Subcutaneous abdominal adipose tissue (tissue), 5 donors: ENCODE data around the gene VCL.
"Not testable (repeated sequence)": the region's sequence is repeated elsewhere in the genome, so short reads cannot be mapped to it uniquely, and the experiment has no call there.

Source experiments
- H3K27ac ChIP-seq: one replicate; pipeline ENCODE4 v1.7.0; 2013; ENCODE audit warnings: low read depth, mild to moderate bottlenecking, inconsistent platforms, low read length, moderate library complexity
- H3K27me3 ChIP-seq, 5 donors: one replicate each; pipeline ENCODE4 v1.7.0; 2013; ENCODE audit warnings: low read length in 5 of 5, inconsistent platforms in 1 of 5; ENCODE audit not compliant: control insufficient read depth in 5 of 5, insufficient read depth in 4 of 5
- H3K36me3 ChIP-seq, 5 donors: one replicate each; pipeline ENCODE4 v1.7.0; 2013; ENCODE audit warnings: low read length in 5 of 5; ENCODE audit not compliant: control insufficient read depth in 5 of 5, insufficient read depth in 5 of 5
- H3K4me1 ChIP-seq, 5 donors: one replicate each; pipeline ENCODE4 v1.7.0; 2013; ENCODE audit warnings: low read length in 5 of 5, mild to moderate bottlenecking in 3 of 5, moderate library complexity in 1 of 5; ENCODE audit not compliant: control insufficient read depth in 5 of 5, insufficient read depth in 5 of 5
- H3K4me3 ChIP-seq, 5 donors: one replicate each; pipeline ENCODE4 v1.7.0; 2013; ENCODE audit warnings: low read length in 5 of 5, low read depth in 1 of 5
- H3K9ac ChIP-seq, 5 donors: one replicate each; pipeline ENCODE4 v1.7.0; 2013; ENCODE audit warnings: low read length in 5 of 5, mild to moderate bottlenecking in 4 of 5, moderate library complexity in 3 of 5
- H3K9me3 ChIP-seq, 5 donors: one replicate each; pipeline ENCODE4 v1.7.0; 2013; ENCODE audit warnings: low read length in 5 of 5; ENCODE audit not compliant: control insufficient read depth in 5 of 5
- donor health status: healthy.
- donor health status: healthy.
- donor health status: healthy.
- donor health status: healthy.
- donor health status: healthy.

Gene VCL

DNA sequence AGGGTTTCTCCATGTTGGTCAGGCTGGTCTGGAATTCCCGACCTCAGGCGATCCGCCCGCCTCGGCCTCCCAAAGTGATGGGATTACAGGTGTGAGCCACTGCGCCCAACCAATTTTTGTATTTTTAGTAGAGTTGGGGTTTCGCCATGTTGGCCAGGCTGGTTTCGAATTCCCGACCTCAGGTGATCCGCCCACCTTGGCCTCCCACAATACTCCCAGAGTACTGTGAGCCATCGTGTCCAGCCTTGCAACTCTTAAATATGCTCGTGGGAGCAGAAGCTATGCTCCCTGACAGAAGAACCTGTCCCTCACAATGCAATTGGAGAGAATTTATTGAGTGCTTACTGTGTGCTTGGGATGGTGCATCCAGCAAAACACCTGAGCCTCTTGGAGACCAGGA, 34.4 kb upstream of the VCL start:
- peaks cover 7 to 47% (median 30%) of the 10 kb centered on the region in 5 donors for H3K4me1 ChIP-seq
- not testable (repeated sequence) for H3K9ac ChIP-seq, H3K9me3 ChIP-seq, H3K36me3 ChIP-seq, H3K27me3 ChIP-seq, H3K4me3 ChIP-seq, H3K27ac ChIP-seq

- Histone ChIP-seq H3K4me3 (no peak overlapping the region), H3K27ac (no peak overlapping the region)
Observed at GRCh38 chr10:73964743-73965142, 33.2 kb upstream of the VCL start.

GRCh38 chr10:73965267-73965889, 32.5 kb upstream of the VCL start:
- peak overlapping the region; percentile 91 for H3K27ac ChIP-seq
- not testable (repeated sequence) for H3K9me3 ChIP-seq, H3K36me3 ChIP-seq, H3K27me3 ChIP-seq
- peak overlapping the region; percentile 46 to 58 (median 50) for H3K4me3 ChIP-seq
- peak overlapping the region; percentile 8 to 84 (median 45) for H3K9ac ChIP-seq
- H3K4me1 ChIP-seq, result peaks cover 7 to 35% (median 28%) of the 10 kb centered on the region in 5 donors

More at GRCh38 chr10:73964743-73965142, 33.2 kb upstream of the VCL start:
- Histone ChIP-seq H3K4me1 (peaks cover 7 to 40% (median 28%) of the 10 kb centered on the region in 5 donors), H3K9ac (no peak overlapping the region), H3K9me3 (no peaks in the 10 kb centered on the region), H3K27me3 (no peaks in the 10 kb centered on the region), H3K36me3 (no peaks in the 10 kb centered on the region)

DNA sequence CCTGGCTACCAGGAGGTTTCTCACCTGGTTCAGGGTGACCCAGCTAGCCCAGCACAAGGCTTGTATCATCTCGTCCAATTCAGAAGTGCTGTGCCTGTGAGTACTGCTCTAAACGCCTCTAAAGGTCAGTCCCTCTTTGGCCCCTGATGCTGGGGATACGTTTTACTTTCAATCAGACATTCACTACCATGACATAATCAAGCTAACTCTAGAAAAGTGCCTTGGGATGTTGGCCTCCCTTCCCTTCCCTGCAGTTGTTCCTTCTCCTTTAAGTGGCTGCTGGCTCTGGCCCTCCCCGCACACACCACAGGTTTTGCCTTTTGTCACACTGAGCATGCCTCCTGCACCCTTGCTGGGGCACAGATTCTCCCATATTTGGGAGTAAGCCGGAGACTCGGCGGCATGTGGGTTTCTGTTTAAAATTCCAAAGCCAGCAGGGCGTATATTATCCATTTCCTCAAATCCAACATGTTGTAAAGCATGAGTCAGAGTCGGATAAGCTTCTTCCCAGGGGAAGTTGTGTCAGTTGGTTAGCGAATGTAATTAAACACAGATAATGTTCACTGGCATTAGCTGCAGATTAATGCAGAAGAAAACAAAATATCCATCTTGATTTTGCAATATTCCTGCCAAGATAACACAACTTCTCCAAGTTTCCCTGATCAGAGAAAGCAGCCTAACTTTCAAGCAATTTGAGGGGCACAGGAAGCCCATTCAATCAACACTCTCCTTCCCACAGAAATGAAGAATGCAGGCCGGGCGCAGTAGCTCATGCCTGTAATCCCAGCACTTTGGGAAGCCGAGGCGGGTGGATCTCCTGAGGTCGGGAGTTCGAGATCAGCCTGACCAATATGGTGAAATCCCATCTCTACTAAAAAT, 31.8 kb upstream of the VCL start:
- no peaks in the 10 kb centered on the region for H3K27me3 ChIP-seq
- peaks cover 7 to 35% (median 28%) of the 10 kb centered on the region in 5 donors for H3K4me1 ChIP-seq
- peak overlapping the region; percentile 91 for H3K27ac ChIP-seq
- peak overlapping the region; percentile 8 to 84 (median 45) for H3K9ac ChIP-seq
- no peaks in the 10 kb centered on the region for H3K9me3 ChIP-seq
- H3K36me3 ChIP-seq, result no peaks in the 10 kb centered on the region
- H3K4me3 ChIP-seq, result peak overlapping the region; percentile 46 to 58 (median 50)

DNA sequence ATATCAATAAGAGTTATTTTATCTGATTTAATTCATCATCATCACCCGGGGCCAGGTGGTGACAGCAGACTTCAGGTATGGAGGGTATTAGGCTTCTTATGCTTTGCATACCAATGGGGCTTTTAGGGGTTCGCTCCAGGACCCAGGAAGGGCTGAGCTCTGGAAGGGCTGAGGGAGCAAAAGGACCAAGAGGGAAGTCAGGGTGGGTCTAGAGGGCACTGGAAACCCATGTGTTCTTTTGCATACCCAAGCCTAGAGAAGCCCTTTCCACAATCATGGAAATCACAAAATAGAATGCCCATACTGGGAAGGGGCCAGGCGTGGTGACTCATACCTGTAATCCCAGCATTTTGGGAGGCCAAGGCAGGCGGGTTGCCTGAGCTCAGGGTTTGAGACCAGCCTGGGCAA, 30.9 kb upstream of the VCL start:
- H3K27ac ChIP-seq, result peak overlapping the region; percentile 91
- H3K27me3 ChIP-seq, result no peaks in the 10 kb centered on the region

GRCh38 chr10:73967544-73967943, 30.4 kb upstream of the VCL start:
- peak overlapping the region; percentile 91 for H3K27ac ChIP-seq
- no peaks in the 10 kb centered on the region for H3K36me3 ChIP-seq
- no peaks in the 10 kb centered on the region for H3K27me3 ChIP-seq
- H3K4me1 ChIP-seq, result peaks cover 7 to 35% (median 28%) of the 10 kb centered on the region in 5 donors
- no peak overlapping the region for H3K4me3 ChIP-seq
- H3K9me3 ChIP-seq, result no peaks in the 10 kb centered on the region
- no peak overlapping the region for H3K9ac ChIP-seq

More for the DNA sequence above, 30.9 kb upstream of the VCL start:
- Histone ChIP-seq H3K36me3 (no peaks in the 10 kb centered on the region), H3K9ac (no peak overlapping the region), H3K4me3 (no peak overlapping the region), H3K4me1 (peaks cover 7 to 35% (median 28%) of the 10 kb centered on the region in 5 donors), H3K9me3 (no peaks in the 10 kb centered on the region)

DNA sequence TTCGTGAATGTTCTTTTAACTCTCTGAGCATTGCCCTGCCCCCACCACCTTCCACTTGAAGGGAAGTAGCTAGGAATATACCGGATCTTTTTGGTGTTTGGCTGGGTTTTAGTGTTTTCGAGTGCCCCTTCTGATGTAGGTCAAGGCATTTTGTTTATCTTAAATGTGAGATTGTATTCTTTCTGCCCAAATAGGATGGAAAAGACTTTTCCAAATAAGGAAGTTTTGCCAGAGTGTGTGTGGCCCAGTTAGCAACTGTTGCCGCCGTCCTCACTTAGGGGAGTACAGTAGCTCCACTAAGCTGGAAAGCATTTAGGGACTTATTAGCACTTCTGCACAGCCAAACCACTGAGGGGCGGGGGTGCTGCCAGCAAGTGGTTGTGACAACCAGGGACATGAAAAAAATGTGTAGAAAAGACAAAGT, 29.8 kb upstream of the VCL start:
- Histone ChIP-seq H3K4me3 (no peak overlapping the region), H3K9me3 (no peaks in the 10 kb centered on the region), H3K27ac (no peak overlapping the region), H3K9ac (peak overlapping the region in 1 of 5 donors; percentile 3), H3K36me3 (no peaks in the 10 kb centered on the region), H3K27me3 (no peaks in the 10 kb centered on the region), H3K4me1 (peaks cover 7 to 35% (median 28%) of the 10 kb centered on the region in 5 donors)

GRCh38 chr10:73969224-73969841, 28.6 kb upstream of the VCL start:
- no peak overlapping the region for H3K27ac ChIP-seq
- H3K4me1 ChIP-seq, result peaks cover 7 to 35% (median 28%) of the 10 kb centered on the region in 5 donors

GRCh38 chr10:73970845-73971244, 27.1 kb upstream of the VCL start:
- H3K9ac ChIP-seq, result no peak overlapping the region
- no peak overlapping the region for H3K27ac ChIP-seq
- H3K36me3 ChIP-seq, result no peaks in the 10 kb centered on the region
- H3K4me1 ChIP-seq, result peaks cover 6 to 27% (median 24%) of the 10 kb centered on the region in 5 donors
- H3K4me3 ChIP-seq, result no peak overlapping the region
- no peaks in the 10 kb centered on the region for H3K27me3 ChIP-seq
- peaks cover 0 to 4% (median 3%) of the 10 kb centered on the region in 5 donors for H3K9me3 ChIP-seq

More at GRCh38 chr10:73969224-73969841, 28.6 kb upstream of the VCL start:
- H3K9me3 ChIP-seq, result no peaks in the 10 kb centered on the region
- H3K4me3 ChIP-seq, result no peak overlapping the region
- H3K36me3 ChIP-seq, result no peaks in the 10 kb centered on the region
- no peak overlapping the region for H3K9ac ChIP-seq
- H3K27me3 ChIP-seq, result no peaks in the 10 kb centered on the region
